Endodermal cell (in vitro differentiated cells): ENCODE results near the gene TCTN1. TPM values are rescaled to one million over a fixed set of nuclear protein-coding genes. Genes with fewer than 3 reads are reported as not detected.
"Not testable (repeated sequence)": the region's sequence is repeated elsewhere in the genome, so short reads cannot be mapped to it uniquely, and the experiment has no call there.

Source experiments
- DNase-seq: peaks from one replicate; pipeline ENCODE4 v3.0.0-alpha.2; 2017
- H3K27ac ChIP-seq: 2 replicates; pipeline ENCODE4 v1.5.1; 2013; ENCODE audit warnings: mild to moderate bottlenecking, low read depth, low read length, moderate library complexity
- H3K27me3 ChIP-seq: 2 replicates; pipeline ENCODE4 v1.6.1; 2013; ENCODE audit warnings: mild to moderate bottlenecking, low read length, moderate library complexity; ENCODE audit not compliant: insufficient read depth, control insufficient read depth, poor library complexity, severe bottlenecking
- H3K36me3 ChIP-seq: 2 replicates; pipeline ENCODE4 v1.7.0; 2013; ENCODE audit warnings: mild to moderate bottlenecking, low read length, moderate library complexity; ENCODE audit not compliant: control insufficient read depth, insufficient read depth
- H3K4me1 ChIP-seq: one replicate; pipeline ENCODE4 v1.7.0; 2013; ENCODE audit warnings: low read length; ENCODE audit not compliant: control insufficient read depth, insufficient read depth
- H3K4me3 ChIP-seq: 2 replicates; pipeline ENCODE4 v1.5.1; 2013; ENCODE audit warnings: mild to moderate bottlenecking, low read length, moderate library complexity
- H3K9ac ChIP-seq: 2 replicates; pipeline ENCODE4 v1.6.1; 2013; ENCODE audit warnings: mild to moderate bottlenecking, low read length, moderate library complexity; ENCODE audit not compliant: poor library complexity, severe bottlenecking; ENCODE audit errors: extremely low read depth
- H3K9me3 ChIP-seq: 2 replicates; pipeline ENCODE4 v1.6.1; 2013; ENCODE audit warnings: mild to moderate bottlenecking, low read length, moderate library complexity; ENCODE audit not compliant: control insufficient read depth
- H3K27ac Mint-ChIP-seq: 2 replicates; pipeline ENCODE4 v1.8.0; 2020; ENCODE audit warnings: mixed read lengths
- H3K27me3 Mint-ChIP-seq: 2 replicates; pipeline ENCODE4 v1.8.0; 2021; ENCODE audit warnings: mild to moderate bottlenecking, mixed read lengths; ENCODE audit not compliant: insufficient read depth
- H3K36me3 Mint-ChIP-seq: 2 replicates; pipeline ENCODE4 v1.8.0; 2020; ENCODE audit warnings: low read depth, mixed read lengths
- H3K4me1 Mint-ChIP-seq: 2 replicates; pipeline ENCODE4 v1.8.0; 2020; ENCODE audit warnings: mixed read lengths
- H3K4me3 Mint-ChIP-seq: 2 replicates; pipeline ENCODE4 v1.8.0; 2020; ENCODE audit warnings: mild to moderate bottlenecking, moderate library complexity, mixed read lengths
- H3K9me3 Mint-ChIP-seq: 2 replicates; pipeline ENCODE4 v1.8.0; 2020; ENCODE audit warnings: mild to moderate bottlenecking, mixed read lengths
- CTCF ChIP-seq: fragments of 200-600 bp; sonication (generic); conservative IDR thresholded peaks from 2 replicates; pipeline ENCODE4 v1.5.0; 2021; ENCODE audit warnings: antibody characterized with exemption, mild to moderate bottlenecking
- WGBS, 2 experiments: methylation state at CpG; one replicate each; pipeline versions ENCODE4 v1.1.5 to v1.1.7; 2013; ENCODE audit warnings: missing lambda C conversion rate in 2 of 2, mixed read lengths in 1 of 2; ENCODE audit not compliant: insufficient coverage in 1 of 2, insufficient read length in 1 of 2; 5-methylcytosine and 5-hydroxymethylcytosine counted together
- total RNA-seq, 2 donors: library from RNA; stranded (reverse); fragmentation: NEBNext Ultra II Directional in 1 of 2; extraction: Animal tissue kit (Norgen Biotek cat#: 25700) in 1 of 2; gene quantifications; 2 replicates in 1 of 2; 3 replicates in 1 of 2; pipeline ENCODE4 v1.2.1, GENCODE V29; 2021

The TCTN1 gene
- total RNA-seq, 2 donors from 2014 or later, result 29.5 to 44.9 TPM

DNA sequence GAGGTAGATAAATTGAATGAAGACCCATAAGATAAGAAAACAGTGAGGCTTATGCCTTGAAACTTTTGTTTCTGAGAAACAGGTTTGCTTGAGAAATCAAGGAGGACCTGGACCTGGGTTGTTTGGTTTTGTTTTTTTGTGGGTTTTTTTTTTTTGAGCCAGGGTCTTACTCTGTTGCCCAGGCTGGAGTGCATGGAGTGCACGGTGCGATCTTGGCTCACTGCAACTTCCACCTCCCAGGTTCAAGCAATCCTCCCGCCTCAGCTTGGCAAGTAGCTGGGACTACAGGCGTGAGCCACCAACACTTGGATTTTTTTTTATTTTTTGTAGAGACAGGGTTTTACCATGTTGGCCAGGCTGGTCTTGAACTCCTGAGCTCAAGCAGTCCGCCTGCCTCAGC, 21.9 kb upstream of the TCTN1 start:
- no peaks in the 10 kb centered on the region for H3K27me3 ChIP-seq
- H3K27ac ChIP-seq, result no peak overlapping the region
- H3K4me3 Mint-ChIP-seq, result no peak overlapping the region
- H3K9me3 ChIP-seq, result no peaks in the 10 kb centered on the region
- H3K9me3 Mint-ChIP-seq, result no peaks in the 10 kb centered on the region
- no peak overlapping the region for H3K9ac ChIP-seq
- DNase-seq, result no peak
- H3K27ac Mint-ChIP-seq, result no peak overlapping the region
- H3K27me3 Mint-ChIP-seq, result no peaks in the 10 kb centered on the region
- no peak for TF ChIP-seq CTCF
- no peak overlapping the region for H3K4me3 ChIP-seq
- no peaks in the 10 kb centered on the region for H3K36me3 Mint-ChIP-seq
- H3K36me3 ChIP-seq, result no peaks in the 10 kb centered on the region
- WGBS, 2 experiments, result 98% methylated on average over 5 of the region's 5 CpGs; no CpG with 5 or more reads in 1 of the 2 experiments
- H3K4me1 ChIP-seq, result no peaks in the 10 kb centered on the region
- peaks cover 9% of the 10 kb centered on the region for H3K4me1 Mint-ChIP-seq

GRCh38 chr12:110592919-110593318, 21.0 kb upstream of the TCTN1 start:
- not testable (repeated sequence) for H3K27me3 Mint-ChIP-seq

GRCh38 chr12:110597885-110598284, 16.0 kb upstream of the TCTN1 start:
- no peaks in the 10 kb centered on the region for H3K27me3 Mint-ChIP-seq
- Histone ChIP-seq H3K9me3 (no peaks in the 10 kb centered on the region), H3K27me3 (no peaks in the 10 kb centered on the region), H3K36me3 (no peaks in the 10 kb centered on the region), H3K4me3 (no peak overlapping the region), H3K4me1 (no peaks in the 10 kb centered on the region), H3K9ac (no peak overlapping the region), H3K27ac (no peak overlapping the region)
- no peak overlapping the region for H3K4me3 Mint-ChIP-seq
- H3K27ac Mint-ChIP-seq, result no peak overlapping the region
- WGBS, 2 experiments, result 95% methylated on average over 1 of the region's 1 CpG; no CpG with 5 or more reads in 1 of the 2 experiments
- no peaks in the 10 kb centered on the region for H3K9me3 Mint-ChIP-seq
- DNase-seq, result no peak
- no peak for TF ChIP-seq CTCF
- H3K4me1 Mint-ChIP-seq, result no peaks in the 10 kb centered on the region
- no peaks in the 10 kb centered on the region for H3K36me3 Mint-ChIP-seq

More at GRCh38 chr12:110592919-110593318, 21.0 kb upstream of the TCTN1 start:
- H3K4me1 ChIP-seq, H3K27me3 ChIP-seq, H3K4me1 Mint-ChIP-seq, H3K36me3 Mint-ChIP-seq, H3K27ac ChIP-seq, H3K4me3 Mint-ChIP-seq, H3K9me3 Mint-ChIP-seq, H3K9ac ChIP-seq, H3K27ac Mint-ChIP-seq, H3K9me3 ChIP-seq, H3K36me3 ChIP-seq, H3K4me3 ChIP-seq: not testable (repeated sequence)
- 91 to 100% methylated on average over 1 to 3 of the region's 4 CpGs for WGBS, 2 experiments
- peak; percentile 21 for DNase-seq

- no peak overlapping the region for H3K9ac ChIP-seq
- Mint-ChIP-seq H3K27me3 (no peaks in the 10 kb centered on the region), H3K27ac (no peak overlapping the region), H3K4me1 (no peaks in the 10 kb centered on the region), H3K4me3 (no peak overlapping the region), H3K9me3 (no peaks in the 10 kb centered on the region), H3K36me3 (no peaks in the 10 kb centered on the region)
- H3K4me3 ChIP-seq, result no peak overlapping the region
- H3K36me3 ChIP-seq, result no peaks in the 10 kb centered on the region
- no peaks in the 10 kb centered on the region for H3K27me3 ChIP-seq
- no peak overlapping the region for H3K27ac ChIP-seq
- TF ChIP-seq CTCF, result no peak
- WGBS, 2 experiments, result 87 to 96% methylated on average over 4 of the region's 4 CpGs
- no peaks in the 10 kb centered on the region for H3K9me3 ChIP-seq
- H3K4me1 ChIP-seq, result no peaks in the 10 kb centered on the region
- no peak for DNase-seq
These were observed 14.6 kb upstream of the TCTN1 start for GRCh38 chr12:110599334-110599733.
